Tibial nerve (tissue), 4 donors: ENCODE data around the gene RPRD1B.

ENCODE experiments used
- CTCF ChIP-seq, 5 experiments: fragments of 200-600 bp in 3 of 5; fragments of 450-650 bp in 2 of 5; sonication (generic) in 3 of 5; IDR thresholded peaks; one replicate each; pipeline ENCODE4 v1.5.1; 2016 to 2019; ENCODE audit warnings: antibody characterized with exemption in 5 of 5, mild to moderate bottlenecking in 3 of 5, moderate library complexity in 2 of 5
- EP300 ChIP-seq, 2 donors: sonication (generic); formaldehyde crosslinking; IDR thresholded peaks; one replicate each; pipeline ENCODE4 v1.6.1; 2017; ENCODE audit warnings: antibody characterized with exemption in 2 of 2, mild to moderate bottlenecking in 1 of 2
- POLR2A ChIP-seq, 2 donors: fragments of 450-650 bp; IDR thresholded peaks; one replicate each; pipeline ENCODE4 v1.6.1; 2017; ENCODE audit warnings: antibody characterized with exemption in 2 of 2, mild to moderate bottlenecking in 2 of 2, moderate library complexity in 2 of 2

DNA sequence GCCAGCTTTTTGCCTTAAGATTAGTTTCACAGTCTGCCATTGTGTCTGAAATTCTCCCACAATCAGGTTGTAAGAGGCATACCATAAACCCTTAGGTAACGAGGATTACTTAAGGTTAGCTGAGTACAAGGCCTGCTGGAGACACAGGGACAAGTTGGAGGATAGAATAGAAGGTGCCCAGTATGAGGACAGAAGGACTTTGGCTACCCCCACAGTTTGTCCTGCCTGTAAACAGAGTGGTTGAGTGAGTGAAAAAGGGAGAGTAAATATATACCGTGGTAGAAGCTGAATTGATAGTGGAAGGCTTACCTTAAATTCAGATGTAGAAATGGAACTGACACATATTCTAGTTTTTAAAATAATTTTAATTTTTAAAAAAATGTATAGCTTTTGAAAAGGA, 19.3 kb downstream of the RPRD1B start:
- TF ChIP-seq POLR2A (IDR thresholded peaks at IDR 0.05) (no peak), CTCF (IDR thresholded peaks at IDR 0.05) (no peak), EP300 (IDR thresholded peaks at IDR 0.05) (no peak)
